ENCODE results near the gene FLOT1. TPM values are rescaled to one million over a fixed set of nuclear protein-coding genes. Genes with fewer than 3 reads are reported as not detected.
A peak's percentile ranks its signal among the peaks of the same experiment; 100 is the strongest.

FLOT1 gene
- total and polyA plus RNA-seq, 2 of the 13 experiments (the other 11 are each of a cell fraction or from before 2014, with no cell fraction given) = 82.3 to 130 TPM

- TF ChIP-seq ZNF574 (CRISPR knock-in tag; IDR thresholded peaks at IDR 0.05) (no peak; the same call in 1 of the 2 replicates), ZNF839 (CRISPR knock-in tag; IDR thresholded peaks at IDR 0.05; ENCODE audit: borderline replicate concordance) (no peak), PLRG1 (conservative IDR thresholded peaks at IDR 0.05) (no peak), SCMH1 (CRISPR knock-in tag; IDR thresholded peaks at IDR 0.05; ENCODE audit: borderline replicate concordance) (no peak), SNAPC5 (CRISPR knock-in tag; IDR thresholded peaks at IDR 0.05; ENCODE audit: borderline replicate concordance) (no peak), ATF1 (CRISPR knock-in tag; IDR thresholded peaks at IDR 0.05) (no peak), GRHL1 (CRISPR knock-in tag; conservative IDR thresholded peaks at IDR 0.05) (no peak), ZNF30 (CRISPR knock-in tag; IDR thresholded peaks at IDR 0.05) (no peak), SMC3 (IDR thresholded peaks at IDR 0.05; ENCODE audit: low read length) (no peak), FOXJ3 (CRISPR knock-in tag; IDR thresholded peaks at IDR 0.05; ENCODE audit: borderline replicate concordance) (no peak), FOXP1 (IDR thresholded peaks at IDR 0.05) (no peak), FOXP1 (CRISPR knock-in tag; IDR thresholded peaks at IDR 0.05) (no peak), ZNF746 (CRISPR knock-in tag; IDR thresholded peaks at IDR 0.05) (peak; percentile 45; the same call in 1 of the 2 replicates), YEATS2 (CRISPR knock-in tag; IDR thresholded peaks at IDR 0.05; ENCODE audit: borderline replicate concordance) (peak; percentile 45; the same call in 1 of the 2 replicates), HMGXB3 (CRISPR knock-in tag; IDR thresholded peaks at IDR 0.05; ENCODE audit: borderline replicate concordance) (0 out of 2 replicates have a peak, but pooled peaks have one; percentile 30), DZIP1 (CRISPR knock-in tag; IDR thresholded peaks at IDR 0.05) (no peak; the same call in 1 of the 2 replicates), MYC (CRISPR knock-in tag; IDR thresholded peaks at IDR 0.05; ENCODE audit: borderline replicate concordance) (peak; percentile 69; the same call in 1 of the 2 replicates), NRL (CRISPR knock-in tag; IDR thresholded peaks at IDR 0.05; ENCODE audit: borderline replicate concordance) (no peak)
These were observed 55.4 kb downstream of the FLOT1 start (continued) for GRCh38 chr6:30686908-30687658.
